Breast epithelium (tissue), 4 donors: ENCODE results near the gene ZNF563. TPM values are rescaled to one million over a fixed set of nuclear protein-coding genes. Genes with fewer than 3 reads are reported as not detected.

Source experiments
- DNase-seq, 2 donors: peaks; one replicate each; pipeline ENCODE4 v3.0.0-alpha.2; 2019; ENCODE audit warnings: low spot score in 2 of 2
- H3K27ac ChIP-seq, 2 donors: fragments of 200-600 bp; sonication (generic) in 1 of 2; one replicate each; pipeline ENCODE4 v1.5.1; 2016 to 2019; ENCODE audit warnings: mild to moderate bottlenecking in 1 of 2
- H3K27me3 ChIP-seq, 2 donors: fragments of 200-600 bp; sonication (generic) in 1 of 2; one replicate each; pipeline versions ENCODE4 v1.5.1 to v1.6.0; 2017 to 2019; ENCODE audit warnings: control low read depth in 1 of 2, mild to moderate bottlenecking in 1 of 2
- H3K36me3 ChIP-seq: fragments of 200-600 bp; one replicate; pipeline ENCODE4 v1.5.1; 2019
- H3K4me1 ChIP-seq, 2 donors: fragments of 200-600 bp; sonication (generic); one replicate each; pipeline ENCODE4 v1.5.1; 2016 to 2019; ENCODE audit warnings: control low read depth in 1 of 2
- H3K4me3 ChIP-seq, 3 donors: fragments of 200-600 bp; sonication (generic); 1 replicate in 2 of 3; 2 replicates in 1 of 3; pipeline ENCODE4 v1.5.1; 2016 to 2019; ENCODE audit warnings: mild to moderate bottlenecking in 3 of 3, moderate library complexity in 2 of 3
- H3K9me3 ChIP-seq, 2 donors: fragments of 200-600 bp; sonication (generic) in 1 of 2; one replicate each; pipeline ENCODE4 v1.5.1; 2016 to 2019; ENCODE audit warnings: control low read depth in 1 of 2
- CTCF ChIP-seq, 3 donors: fragments of 450-650 bp; IDR thresholded peaks; one replicate each; pipeline ENCODE4 v1.5.1; 2016 to 2017; ENCODE audit warnings: antibody characterized with exemption in 3 of 3, mild to moderate bottlenecking in 3 of 3, moderate library complexity in 3 of 3
- POLR2A ChIP-seq: fragments of 450-650 bp; IDR thresholded peaks from one replicate; pipeline ENCODE4 v1.6.1; 2016; ENCODE audit warnings: antibody characterized with exemption, mild to moderate bottlenecking, moderate library complexity
- POLR2AphosphoS5 ChIP-seq, 3 donors: sonication (generic); formaldehyde crosslinking; IDR thresholded peaks; one replicate each; pipeline ENCODE4 v1.6.1; 2017; ENCODE audit warnings: antibody characterized with exemption in 3 of 3
- intact Hi-C: fragments of 100-400 bp; cut with DNase I; formaldehyde crosslinking; loops from one replicate; pipeline ENCODE4 v1.15.1; 2023; ENCODE audit warnings: low total_unique reads
- total RNA-seq, 3 donors: library from RNA; depleted of rRNA; stranded (reverse); fragments of >200 nt; gene quantifications; one replicate each; pipeline ENCODE4 v1.1.0, GENCODE V29; 2016

ZNF563 gene
- total RNA-seq, result 1 to 10 TPM; 2.6 to 7.5 (median 5.2) TPM

- no peaks in the 10 kb centered on the region for H3K36me3 ChIP-seq
- TF ChIP-seq CTCF (IDR thresholded peaks at IDR 0.05) (no peak), POLR2AphosphoS5 (IDR thresholded peaks at IDR 0.05) (peak; percentile 72 to 85 (median 85)), POLR2A (peak; percentile 73)
- peak within 1 kb of the TSS; percentile 95 to 96 for H3K27ac ChIP-seq
- no peaks in the 10 kb centered on the region for H3K4me1 ChIP-seq
- peak within 1 kb of the TSS; percentile 88 to 93 (median 90) for H3K4me3 ChIP-seq
- intact Hi-C loops, result no loop called here
- H3K9me3 ChIP-seq, result no peaks in the 10 kb centered on the region
- no peaks in the 10 kb centered on the region for H3K27me3 ChIP-seq
- DNase-seq, result peak; percentile 98
Observed at GRCh38 chr19:12333162-12334159, at the start of gene ZNF563. ZNF563 (minus strand) TSS chr19:12333633; CDS start chr19:12333482, 151 bp downstream.

GRCh38 chr19:12380444-12380737 lies 47.0 kb upstream of the ZNF563 start:
- Histone ChIP-seq H3K36me3 (no peaks in the 10 kb centered on the region), H3K4me1 (no peaks in the 10 kb centered on the region), H3K27me3 (no peaks in the 10 kb centered on the region), H3K4me3 (no peak overlapping the region), H3K9me3 (peaks cover 34 to 38% of the 10 kb centered on the region in 2 donors), H3K27ac (no peak overlapping the region)
- TF ChIP-seq POLR2A, result no peak
- no peak for TF ChIP-seq CTCF (IDR thresholded peaks at IDR 0.05)
- no peak for TF ChIP-seq POLR2AphosphoS5 (IDR thresholded peaks at IDR 0.05)
- intact Hi-C loops, result no loop called here
- DNase-seq, result no peak

- intact Hi-C loops, result no loop called here
- H3K4me1 ChIP-seq, result no peaks in the 10 kb centered on the region
- TF ChIP-seq POLR2A (no peak), POLR2AphosphoS5 (IDR thresholded peaks at IDR 0.05) (no peak), CTCF (IDR thresholded peaks at IDR 0.05) (no peak)
- no peak for DNase-seq
- H3K27me3 ChIP-seq, result no peaks in the 10 kb centered on the region
- no peak overlapping the region for H3K4me3 ChIP-seq
- no peaks in the 10 kb centered on the region for H3K36me3 ChIP-seq
- H3K9me3 ChIP-seq, result peaks cover 34 to 38% of the 10 kb centered on the region in 2 donors
- no peak overlapping the region for H3K27ac ChIP-seq
Observed at GRCh38 chr19:12379732-12380443, 46.5 kb upstream of the ZNF563 start.

- intact Hi-C loops, result no loop called here
- Histone ChIP-seq H3K36me3 (no peaks in the 10 kb centered on the region), H3K27me3 (no peaks in the 10 kb centered on the region), H3K4me1 (no peaks in the 10 kb centered on the region), H3K4me3 (no peak overlapping the region), H3K9me3 (peaks cover 11 to 18% of the 10 kb centered on the region in 2 donors), H3K27ac (no peak overlapping the region)
- TF ChIP-seq POLR2AphosphoS5 (IDR thresholded peaks at IDR 0.05) (no peak), POLR2A (no peak), CTCF (IDR thresholded peaks at IDR 0.05) (no peak)
- DNase-seq, result no peak
Observed at GRCh38 chr19:12374026-12374425, 40.6 kb upstream of the ZNF563 start.
